GM19238 (cell line): ENCODE results near the gene APOL6.

Source experiments
- DNase-seq: peaks from one replicate; pipeline ENCODE4 v3.0.0; 2011; ENCODE audit warnings: low spot score; ENCODE audit not compliant: insufficient read length

Gene APOL6

GRCh38 chr22:35717572-35717971 is 69.3 kb downstream of the APOL6 start, which contains the start of gene APOL5:
APOL5 (plus strand) TSS chr22:35717872; CDS start chr22:35717872, 0 bp downstream.
- DNase-seq, result no peak
